ENCODE data around the gene ZNF385B. TPM values are rescaled to one million over a fixed set of nuclear protein-coding genes. Genes with fewer than 3 reads are reported as not detected.

ZNF385B gene
- total RNA-seq, 1 experiment from 2014 or later, result 9.3 TPM

MicroRNA genes within 50 kb of the gene (microRNA counts, 767-probe panel; counts per million panel counts)
- microRNA hsa-miR-1258, result not detected

Small RNA genes lying within 50 kb of the gene (microRNA-seq; reads per million reads assigned to microRNA genes)
- gene MIR1258 (ENCODE audit: borderline number of aligned reads), result 1.6 reads per million

Other genes starting within 250 kb of the ZNF385B start
- 24.7 TPM for gene CWC22, start 145.7 kb upstream of the ZNF385B start, total RNA-seq (2021; ENCODE audit: unreplicated experiment)

All from HCT116 (cell line).